ENCODE measurements around the gene RBM48.
A peak's percentile ranks its signal among the peaks of the same experiment; 100 is the strongest.
"Not testable (repeated sequence)": the region's sequence is repeated elsewhere in the genome, so short reads cannot be mapped to it uniquely, and the experiment has no call there.

The RBM48 gene

GRCh38 chr7:92545116-92545515, 16.5 kb downstream of the RBM48 start:
- not testable (repeated sequence) for DNase-seq

- DNase-seq: no peak
These were observed 18.4 kb downstream of the RBM48 start for GRCh38 chr7:92546856-92547497.

GRCh38 chr7:92547579-92547978, 19.0 kb downstream of the RBM48 start:
- peak in 38 of 58 donors; percentile 3 to 61 (median 16) for DNase-seq

- DNase-seq: no peak
These were observed 21.6 kb downstream of the RBM48 start for GRCh38 chr7:92550194-92550593.

- no peak for DNase-seq
These were observed 28.7 kb downstream of the RBM48 start for GRCh38 chr7:92557249-92557648.

- DNase-seq: no peak
These were observed 29.3 kb downstream of the RBM48 start for GRCh38 chr7:92557808-92558362.

- peak in 1 of 58 donors; percentile 6 for DNase-seq
These were observed 32.0 kb downstream of the RBM48 start for GRCh38 chr7:92560602-92561001.

GRCh38 chr7:92563345-92563744, 34.8 kb downstream of the RBM48 start:
- no peak for DNase-seq

GRCh38 chr7:92567460-92567859, 38.9 kb downstream of the RBM48 start:
- DNase-seq: peak in 6 of 58 donors; percentile 2 to 21 (median 6)

GRCh38 chr7:92569137-92569536, 40.5 kb downstream of the RBM48 start:
- no peak for DNase-seq

GRCh38 chr7:92576296-92576695, 47.7 kb downstream of the RBM48 start:
- DNase-seq: no peak

GRCh38 chr7:92582948-92583347, 54.4 kb downstream of the RBM48 start:
- no peak for DNase-seq

- no peak for DNase-seq
These were observed 56.4 kb downstream of the RBM48 start for GRCh38 chr7:92584953-92585352.

- no peak for DNase-seq
These were observed 57.8 kb downstream of the RBM48 start for GRCh38 chr7:92586403-92586802.

- DNase-seq: no peak
These were observed 58.2 kb downstream of the RBM48 start for GRCh38 chr7:92586841-92587240.

Measured in anterior cingulate cortex (tissue), 58 donors.